ENCODE measurements around the gene NIPAL3. TPM values are rescaled to one million over a fixed set of nuclear protein-coding genes. Genes with fewer than 3 reads are reported as not detected.

The NIPAL3 gene
- total RNA-seq (2014; rRNA removed; shearing (Covaris generic); ENCODE audit: low replicate concordance) = 22.7 and 40.8 TPM in 2 replicates

- peak within 1 kb of the TSS; percentile 81 for H3K4me3 ChIP-seq (ENCODE audit: low read length)
- H3K27ac ChIP-seq (ENCODE audit: low read length) = peak within 1 kb of the TSS; percentile 36; the same call in 1 of the 2 replicates
Observed at GRCh38 chr1:24415334-24415909, at the start of gene NIPAL3. Gene NIPAL3, plus strand, starts transcription at chr1:24415802. Its CDS starts 3,746 bp downstream, at chr1:24419548.

GRCh38 chr1:24366707-24367106 lies 48.9 kb upstream of the NIPAL3 start:
- no peak for DNase-seq
- Histone ChIP-seq H3K79me2 (ENCODE audit: low read length) (no peaks in the 10 kb centered on the region), H3K4me1 (ENCODE audit: low read length) (no peaks in the 10 kb centered on the region), H3K4me3 (ENCODE audit: low read length) (no peak overlapping the region), H3K36me3 (ENCODE audit: insufficient read depth, low read length) (no peaks in the 10 kb centered on the region), H3K27ac (ENCODE audit: low read length) (no peak overlapping the region), H3K9ac (ENCODE audit: low read length) (no peak overlapping the region), H3K27me3 (ENCODE audit: low read length) (no peaks in the 10 kb centered on the region), H4K20me1 (ENCODE audit: insufficient read depth, low read depth, low read length) (no peaks in the 10 kb centered on the region; the same call in 1 of the 2 replicates), H3K4me2 (ENCODE audit: low read depth, low read length, poor library complexity, severe bottlenecking) (no peak overlapping the region), H2AFZ (ENCODE audit: low read length) (no peak overlapping the region), H3K9me3 (ENCODE audit: low read length) (no peaks in the 10 kb centered on the region), H3K9me2 (replicated peaks; ENCODE audit: insufficient read depth, low read length) (no peaks in the 10 kb centered on the region)

More at GRCh38 chr1:24415334-24415909, at the start of gene NIPAL3:
- peak within 1 kb of the TSS; percentile 81 for H3K4me2 ChIP-seq (ENCODE audit: low read depth, low read length, poor library complexity, severe bottlenecking)
- no peaks in the 10 kb centered on the region for H4K20me1 ChIP-seq (ENCODE audit: insufficient read depth, low read depth, low read length)
- peaks cover 42% of the 10 kb centered on the region for H3K4me1 ChIP-seq (ENCODE audit: low read length)
- H3K9me2 ChIP-seq (replicated peaks; ENCODE audit: insufficient read depth, low read length) = no peaks in the 10 kb centered on the region
- peak within 1 kb of the TSS; percentile 74 for H2AFZ ChIP-seq (ENCODE audit: low read length)
- DNase-seq = peak; percentile 99
- no peaks in the 10 kb centered on the region for H3K27me3 ChIP-seq (ENCODE audit: low read length)
- no peaks in the 10 kb centered on the region for H3K9me3 ChIP-seq (ENCODE audit: low read length)
- H3K79me2 ChIP-seq (ENCODE audit: low read length) = peaks cover 53% of the 10 kb centered on the region
- peak within 1 kb of the TSS; percentile 72 for H3K9ac ChIP-seq (ENCODE audit: low read length)
- H3K36me3 ChIP-seq (ENCODE audit: insufficient read depth, low read length) = no peaks in the 10 kb centered on the region

GRCh38 chr1:24369199-24369598 lies 46.4 kb upstream of the NIPAL3 start:
- no peaks in the 10 kb centered on the region for H4K20me1 ChIP-seq (ENCODE audit: insufficient read depth, low read depth, low read length)
- H3K9ac ChIP-seq (ENCODE audit: low read length) = no peak overlapping the region
- no peaks in the 10 kb centered on the region for H3K27me3 ChIP-seq (ENCODE audit: low read length)
- no peak for DNase-seq
- H3K36me3 ChIP-seq (ENCODE audit: insufficient read depth, low read length) = no peaks in the 10 kb centered on the region
- no peak overlapping the region for H3K4me3 ChIP-seq (ENCODE audit: low read length)
- H3K27ac ChIP-seq (ENCODE audit: low read length) = no peak overlapping the region
- H3K4me1 ChIP-seq (ENCODE audit: low read length) = peaks cover 10% of the 10 kb centered on the region
- H3K79me2 ChIP-seq (ENCODE audit: low read length) = no peaks in the 10 kb centered on the region
- H3K9me3 ChIP-seq (ENCODE audit: low read length) = no peaks in the 10 kb centered on the region
- H3K9me2 ChIP-seq (replicated peaks; ENCODE audit: insufficient read depth, low read length) = no peaks in the 10 kb centered on the region
- H2AFZ ChIP-seq (ENCODE audit: low read length) = no peak overlapping the region
- H3K4me2 ChIP-seq (ENCODE audit: low read depth, low read length, poor library complexity, severe bottlenecking) = no peak overlapping the region

- H3K79me2 ChIP-seq (ENCODE audit: low read length) = no peaks in the 10 kb centered on the region
- peaks cover 10% of the 10 kb centered on the region for H3K4me1 ChIP-seq (ENCODE audit: low read length)
- no peaks in the 10 kb centered on the region for H3K27me3 ChIP-seq (ENCODE audit: low read length)
- H3K36me3 ChIP-seq (ENCODE audit: insufficient read depth, low read length) = no peaks in the 10 kb centered on the region
- no peak overlapping the region for H2AFZ ChIP-seq (ENCODE audit: low read length)
- H3K4me3 ChIP-seq (ENCODE audit: low read length) = no peak overlapping the region
- H4K20me1 ChIP-seq (ENCODE audit: insufficient read depth, low read depth, low read length) = no peaks in the 10 kb centered on the region
- H3K27ac ChIP-seq (ENCODE audit: low read length) = no peak overlapping the region
- H3K4me2 ChIP-seq (ENCODE audit: low read depth, low read length, poor library complexity, severe bottlenecking) = no peak overlapping the region
- no peak for DNase-seq
- H3K9me3 ChIP-seq (ENCODE audit: low read length) = no peaks in the 10 kb centered on the region
- H3K9me2 ChIP-seq (replicated peaks; ENCODE audit: insufficient read depth, low read length) = no peaks in the 10 kb centered on the region
- no peak overlapping the region for H3K9ac ChIP-seq (ENCODE audit: low read length)
Observed at GRCh38 chr1:24369801-24370200, 45.8 kb upstream of the NIPAL3 start.

GRCh38 chr1:24373044-24373443 lies 42.6 kb upstream of the NIPAL3 start:
- Histone ChIP-seq H3K27me3 (ENCODE audit: low read length) (no peaks in the 10 kb centered on the region), H3K4me3 (ENCODE audit: low read length) (no peak overlapping the region), H4K20me1 (ENCODE audit: insufficient read depth, low read depth, low read length) (no peaks in the 10 kb centered on the region), H3K9me3 (ENCODE audit: low read length) (no peaks in the 10 kb centered on the region), H3K4me2 (ENCODE audit: low read depth, low read length, poor library complexity, severe bottlenecking) (no peak overlapping the region), H3K79me2 (ENCODE audit: low read length) (no peaks in the 10 kb centered on the region), H2AFZ (ENCODE audit: low read length) (no peak overlapping the region), H3K9me2 (replicated peaks; ENCODE audit: insufficient read depth, low read length) (no peaks in the 10 kb centered on the region), H3K27ac (ENCODE audit: low read length) (no peak overlapping the region), H3K9ac (ENCODE audit: low read length) (no peak overlapping the region), H3K36me3 (ENCODE audit: insufficient read depth, low read length) (no peaks in the 10 kb centered on the region), H3K4me1 (ENCODE audit: low read length) (peaks cover 10% of the 10 kb centered on the region)
- DNase-seq = peak; percentile 66

- no peak overlapping the region for H3K9ac ChIP-seq (ENCODE audit: low read length)
- H3K36me3 ChIP-seq (ENCODE audit: insufficient read depth, low read length) = no peaks in the 10 kb centered on the region
- H3K79me2 ChIP-seq (ENCODE audit: low read length) = no peaks in the 10 kb centered on the region
- DNase-seq = no peak
- no peaks in the 10 kb centered on the region for H3K9me3 ChIP-seq (ENCODE audit: low read length)
- H2AFZ ChIP-seq (ENCODE audit: low read length) = no peak overlapping the region
- peaks cover 10% of the 10 kb centered on the region for H3K4me1 ChIP-seq (ENCODE audit: low read length)
- no peak overlapping the region for H3K4me3 ChIP-seq (ENCODE audit: low read length)
- H3K9me2 ChIP-seq (replicated peaks; ENCODE audit: insufficient read depth, low read length) = no peaks in the 10 kb centered on the region
- H3K27ac ChIP-seq (ENCODE audit: low read length) = no peak overlapping the region
- no peaks in the 10 kb centered on the region for H4K20me1 ChIP-seq (ENCODE audit: insufficient read depth, low read depth, low read length)
- H3K4me2 ChIP-seq (ENCODE audit: low read depth, low read length, poor library complexity, severe bottlenecking) = no peak overlapping the region
- H3K27me3 ChIP-seq (ENCODE audit: low read length) = no peaks in the 10 kb centered on the region
Observed at GRCh38 chr1:24373710-24374109, 41.9 kb upstream of the NIPAL3 start.

- Histone ChIP-seq H3K9me2 (replicated peaks; ENCODE audit: insufficient read depth, low read length) (no peaks in the 10 kb centered on the region), H2AFZ (ENCODE audit: low read length) (no peak overlapping the region), H3K4me1 (ENCODE audit: low read length) (peaks cover 10% of the 10 kb centered on the region), H3K27ac (ENCODE audit: low read length) (no peak overlapping the region), H3K79me2 (ENCODE audit: low read length) (no peaks in the 10 kb centered on the region), H3K36me3 (ENCODE audit: insufficient read depth, low read length) (no peaks in the 10 kb centered on the region), H3K27me3 (ENCODE audit: low read length) (no peaks in the 10 kb centered on the region), H3K9me3 (ENCODE audit: low read length) (no peaks in the 10 kb centered on the region), H3K4me2 (ENCODE audit: low read depth, low read length, poor library complexity, severe bottlenecking) (no peak overlapping the region), H3K9ac (ENCODE audit: low read length) (no peak overlapping the region), H4K20me1 (ENCODE audit: insufficient read depth, low read depth, low read length) (no peaks in the 10 kb centered on the region), H3K4me3 (ENCODE audit: low read length) (no peak overlapping the region)
- DNase-seq = no peak
Observed at GRCh38 chr1:24374891-24375786, 40.5 kb upstream of the NIPAL3 start.

- H3K4me3 ChIP-seq (ENCODE audit: low read length) = no peak overlapping the region
- H3K9ac ChIP-seq (ENCODE audit: low read length) = no peak overlapping the region
- no peaks in the 10 kb centered on the region for H3K9me3 ChIP-seq (ENCODE audit: low read length)
- no peak overlapping the region for H2AFZ ChIP-seq (ENCODE audit: low read length)
- H3K27me3 ChIP-seq (ENCODE audit: low read length) = no peaks in the 10 kb centered on the region
- H3K4me2 ChIP-seq (ENCODE audit: low read depth, low read length, poor library complexity, severe bottlenecking) = no peak overlapping the region
- H3K36me3 ChIP-seq (ENCODE audit: insufficient read depth, low read length) = no peaks in the 10 kb centered on the region
- H3K27ac ChIP-seq (ENCODE audit: low read length) = no peak overlapping the region
- no peaks in the 10 kb centered on the region for H3K4me1 ChIP-seq (ENCODE audit: low read length)
- peaks cover 8% of the 10 kb centered on the region; the same call in 1 of the 2 replicates for H4K20me1 ChIP-seq (ENCODE audit: insufficient read depth, low read depth, low read length)
- H3K9me2 ChIP-seq (replicated peaks; ENCODE audit: insufficient read depth, low read length) = no peaks in the 10 kb centered on the region
- DNase-seq = no peak
- H3K79me2 ChIP-seq (ENCODE audit: low read length) = no peaks in the 10 kb centered on the region
Observed at GRCh38 chr1:24379733-24380315, 35.8 kb upstream of the NIPAL3 start.

All from Karpas-422 (cell line).